Right renal cortex interstitium (tissue), 3 donors: Measurements from ENCODE around the gene PDYN. TPM values are rescaled to one million over a fixed set of nuclear protein-coding genes. Genes with fewer than 3 reads are reported as not detected.
"Not testable (repeated sequence)": the region's sequence is repeated elsewhere in the genome, so short reads cannot be mapped to it uniquely, and the experiment has no call there.

Experiments
- DNase-seq, 3 donors: peaks; one replicate each; pipeline ENCODE4 v3.0.0-alpha.2; 2013; ENCODE audit warnings: low read depth in 3 of 3, low spot score in 2 of 3
- polyA plus RNA-seq, 3 donors: library from polyadenylated mRNA; unstranded; fragments of 120-200 nt; gene quantifications; one replicate each; pipeline ENCODE4 v1.2.1, GENCODE V29; 2013; ENCODE audit not compliant: insufficient read length in 3 of 3

PDYN gene
- polyA plus RNA-seq = under 1 TPM; 0.23 to 0.75 (median 0.43) TPM

DNA sequence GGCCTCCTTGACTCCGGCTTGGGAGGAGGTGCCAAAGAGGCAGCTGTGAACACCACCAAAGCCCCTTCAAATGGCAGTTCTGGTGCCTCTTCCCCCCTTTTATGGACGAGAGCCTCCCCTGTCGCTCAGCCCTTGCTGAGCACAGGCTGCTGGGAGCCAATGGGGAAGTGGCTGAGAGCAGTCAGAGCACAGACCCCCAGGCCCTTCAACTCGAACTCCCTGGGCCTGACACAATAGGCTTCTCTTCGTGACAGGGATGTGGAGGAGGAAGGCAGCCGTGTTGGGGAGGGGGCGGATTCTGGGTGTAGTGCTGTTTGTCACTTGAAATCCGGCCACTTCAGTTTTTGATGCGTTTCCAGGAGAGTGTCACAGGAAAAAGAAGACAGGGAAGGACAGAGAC is at the start of gene PDYN:
PDYN (minus strand) TSS at position 73 of the 400 bp plus-strand sequence. CDS start 10,974 bp downstream, outside the sequence.
- DNase-seq = no peak

DNA sequence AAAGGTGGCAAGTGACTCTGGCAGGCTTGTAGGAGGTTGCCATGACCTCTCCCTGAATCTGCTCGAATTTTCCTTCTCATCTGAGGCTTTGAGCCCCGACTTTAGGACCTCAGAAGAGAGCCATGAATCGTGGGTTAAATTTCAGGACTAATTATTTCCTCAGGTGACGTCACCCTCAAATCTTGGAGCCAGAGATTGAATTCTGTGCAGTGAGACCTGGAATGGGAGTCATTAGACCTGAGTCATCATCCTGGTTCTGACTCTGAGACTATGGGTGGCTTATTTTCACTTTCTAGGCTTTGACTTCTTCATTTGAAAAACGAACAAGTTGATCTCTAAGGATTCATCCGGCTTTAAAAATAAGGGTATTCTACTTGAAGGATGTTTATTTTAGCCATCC is 48.5 kb upstream of the PDYN start:
- DNase-seq = no peak

DNA sequence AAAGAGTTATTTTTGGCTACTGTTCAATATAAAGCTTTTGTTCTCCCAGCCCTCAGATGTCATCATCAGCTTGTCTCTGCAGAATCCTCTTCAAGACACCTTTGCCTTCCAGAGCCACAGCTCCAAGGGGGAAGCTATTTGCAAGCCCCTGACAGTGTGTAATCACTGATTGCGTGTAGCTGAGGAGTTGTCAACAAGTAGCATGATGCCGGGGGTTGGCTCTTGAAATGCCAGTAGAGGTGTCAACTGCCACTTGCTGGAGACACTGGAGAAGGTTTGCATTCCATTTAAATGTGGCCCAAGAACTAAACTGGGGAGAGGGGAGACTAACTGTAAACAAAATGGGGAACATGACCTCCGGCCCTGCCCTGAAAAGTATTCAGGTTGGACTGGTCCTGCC is 44.3 kb upstream of the PDYN start:
- DNase-seq = no peak

DNA sequence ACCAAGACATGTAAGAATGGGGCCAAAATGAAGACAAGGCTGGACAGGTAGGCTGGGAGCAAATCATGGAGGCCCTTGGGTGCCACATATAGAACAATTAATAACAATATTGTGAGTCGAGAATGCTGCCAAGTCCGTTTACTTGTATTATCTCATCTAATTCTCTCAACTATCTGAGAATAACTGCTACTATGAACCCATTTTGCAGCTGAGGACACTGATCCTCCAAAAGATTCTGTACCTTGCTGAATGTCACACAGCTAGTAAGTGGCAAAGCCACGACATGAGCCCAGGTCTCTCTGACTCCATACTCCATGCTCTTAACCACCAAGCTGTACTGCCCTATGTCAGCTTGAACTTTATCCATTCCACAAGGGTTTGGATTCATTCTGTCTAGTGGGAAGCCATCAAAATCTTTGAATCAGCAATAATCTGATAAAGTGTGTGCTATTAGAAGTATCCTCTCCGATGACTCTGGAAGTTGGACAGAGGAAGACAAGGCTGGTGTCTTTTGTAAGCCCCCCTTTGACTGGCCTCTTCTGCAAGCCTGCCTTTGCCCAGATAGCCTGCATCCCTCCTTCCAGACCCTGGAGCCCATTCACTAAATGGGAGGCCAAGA is 43.5 kb upstream of the PDYN start:
- DNase-seq = no peak

DNA sequence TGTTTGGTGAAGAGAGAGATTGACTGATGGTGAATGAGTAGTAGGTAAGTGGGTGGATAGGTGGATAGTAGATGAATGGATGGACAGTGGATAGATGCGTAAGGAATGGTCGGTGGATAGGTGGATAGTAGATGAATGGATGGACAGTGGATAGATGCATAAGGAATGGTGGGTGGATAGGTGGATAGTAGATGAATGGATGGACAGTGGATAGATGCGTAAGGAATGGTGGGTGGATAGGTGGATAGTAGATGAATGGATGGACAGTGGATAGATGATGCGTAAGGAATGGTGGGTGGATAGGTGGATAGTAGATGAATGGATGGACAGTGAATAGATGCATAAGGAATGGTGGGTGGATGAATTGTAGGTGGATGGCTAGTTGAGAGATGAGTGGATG is 42.5 kb upstream of the PDYN start:
- DNase-seq = not testable (repeated sequence)

DNA sequence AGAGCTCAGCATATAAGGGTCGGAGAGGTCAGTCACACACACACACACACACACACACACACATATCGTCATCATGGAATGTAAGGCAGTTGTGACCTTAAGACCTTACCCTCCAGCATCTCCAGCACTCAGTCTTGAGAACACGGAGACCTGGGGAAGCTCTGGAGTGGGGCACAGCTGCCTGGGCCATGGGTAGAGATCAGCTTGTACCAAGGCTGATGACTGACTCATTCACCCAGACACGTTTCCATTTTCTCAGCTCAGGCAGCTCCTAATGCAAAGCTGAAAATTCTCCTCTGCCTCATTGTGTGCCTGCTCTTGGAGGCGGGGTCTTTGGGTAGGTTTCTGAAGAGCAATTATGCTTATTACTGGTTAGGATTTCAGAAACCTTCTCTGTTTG is 38.3 kb upstream of the PDYN start:
- DNase-seq = no peak

DNA sequence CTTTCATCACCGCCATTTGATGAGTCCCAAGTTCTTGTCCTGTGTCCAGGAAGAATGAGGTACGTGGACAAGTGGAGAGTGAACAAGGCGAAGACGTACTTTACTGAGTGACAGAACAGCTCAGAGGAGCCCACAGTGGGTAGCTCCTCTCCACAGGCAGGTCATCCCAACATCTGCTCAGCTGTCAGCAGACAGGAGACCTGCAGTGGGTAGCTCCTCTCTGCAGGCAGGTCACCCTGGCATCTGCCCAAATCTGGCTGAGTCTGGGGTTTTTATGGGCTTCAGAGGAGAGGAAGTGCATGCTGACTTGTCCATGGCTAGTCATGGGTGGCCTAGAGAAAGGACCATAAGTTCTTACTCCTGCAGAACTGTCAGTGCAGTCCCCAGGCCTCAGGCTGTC is 32.7 kb upstream of the PDYN start:
- no peak for DNase-seq

DNA sequence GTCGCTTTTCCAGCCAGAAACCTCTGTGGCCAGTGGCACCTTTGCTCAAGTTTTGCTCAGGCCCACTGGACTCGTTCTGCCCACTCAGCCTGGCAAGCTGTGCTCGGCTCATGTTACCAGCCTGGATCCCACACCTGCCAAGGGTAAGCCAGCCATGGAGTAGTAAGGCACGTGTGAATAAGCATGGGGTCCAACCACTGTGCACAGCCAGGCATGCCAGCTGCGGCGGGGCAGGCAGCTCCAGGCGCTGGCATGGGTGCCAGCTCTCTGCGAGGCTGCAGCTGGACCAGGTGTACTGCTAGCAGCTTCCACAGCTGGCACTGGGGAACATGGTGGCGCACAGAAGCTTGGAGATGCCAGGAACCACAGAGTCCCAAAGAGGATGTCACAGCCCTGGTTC is 32.1 kb upstream of the PDYN start:
- DNase-seq = no peak

DNA sequence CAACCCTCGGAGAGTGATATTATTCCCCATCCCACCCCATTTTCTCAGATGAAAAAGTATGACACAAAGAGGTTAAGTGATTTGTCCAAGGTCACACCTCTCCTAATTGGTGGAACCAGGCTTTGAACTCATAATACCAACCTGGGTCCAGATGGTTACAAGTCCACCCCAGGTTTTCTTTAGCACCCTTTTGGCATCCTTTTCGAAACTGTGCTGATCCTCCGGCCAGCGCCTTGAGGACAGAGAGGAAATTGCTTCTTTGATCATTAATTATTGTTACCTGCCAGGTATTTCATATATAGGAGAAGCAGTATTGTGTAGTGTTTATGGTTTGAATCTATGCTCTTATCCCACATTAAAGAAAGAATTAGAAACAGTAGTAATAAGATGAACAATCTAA is 29.3 kb upstream of the PDYN start:
- DNase-seq = no peak

DNA sequence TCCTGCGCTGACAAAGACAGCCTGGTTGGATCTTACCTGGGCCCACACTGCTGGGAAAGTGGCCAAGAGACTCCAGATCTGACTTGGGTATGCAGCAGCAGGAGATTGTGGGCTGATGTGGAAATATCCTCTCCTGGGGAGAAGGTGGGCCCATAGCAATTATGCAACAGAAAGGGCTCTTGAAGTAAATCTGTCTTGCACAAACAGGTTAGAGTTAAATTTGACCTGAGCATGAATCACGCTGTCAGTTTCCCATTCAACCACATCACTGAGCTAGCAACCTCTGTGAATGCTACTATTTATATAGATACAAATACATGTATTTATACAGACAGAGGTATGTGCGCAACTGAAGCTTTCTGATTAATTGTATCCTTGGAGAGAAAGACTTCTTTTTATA is 28.3 kb upstream of the PDYN start:
- no peak for DNase-seq

DNA sequence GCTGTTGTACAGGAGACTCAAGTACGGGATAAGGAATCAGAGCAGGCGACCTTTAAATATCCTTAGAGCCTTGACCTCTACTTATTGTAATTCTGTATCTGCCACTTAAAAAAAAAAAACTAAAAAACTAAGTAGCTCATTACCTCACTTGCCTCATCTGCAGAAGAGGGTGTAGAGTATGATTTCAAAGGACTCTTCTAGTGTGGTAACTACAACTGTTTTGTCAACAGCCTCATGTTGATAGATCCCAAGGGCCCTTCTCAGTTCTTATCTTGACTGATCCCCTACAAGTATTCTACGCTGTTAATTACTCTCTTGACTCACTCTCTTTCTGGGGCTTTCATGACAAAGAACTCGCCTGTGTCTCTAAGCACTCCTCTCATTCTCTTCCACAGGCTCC is 16.7 kb upstream of the PDYN start:
- DNase-seq = no peak

DNA sequence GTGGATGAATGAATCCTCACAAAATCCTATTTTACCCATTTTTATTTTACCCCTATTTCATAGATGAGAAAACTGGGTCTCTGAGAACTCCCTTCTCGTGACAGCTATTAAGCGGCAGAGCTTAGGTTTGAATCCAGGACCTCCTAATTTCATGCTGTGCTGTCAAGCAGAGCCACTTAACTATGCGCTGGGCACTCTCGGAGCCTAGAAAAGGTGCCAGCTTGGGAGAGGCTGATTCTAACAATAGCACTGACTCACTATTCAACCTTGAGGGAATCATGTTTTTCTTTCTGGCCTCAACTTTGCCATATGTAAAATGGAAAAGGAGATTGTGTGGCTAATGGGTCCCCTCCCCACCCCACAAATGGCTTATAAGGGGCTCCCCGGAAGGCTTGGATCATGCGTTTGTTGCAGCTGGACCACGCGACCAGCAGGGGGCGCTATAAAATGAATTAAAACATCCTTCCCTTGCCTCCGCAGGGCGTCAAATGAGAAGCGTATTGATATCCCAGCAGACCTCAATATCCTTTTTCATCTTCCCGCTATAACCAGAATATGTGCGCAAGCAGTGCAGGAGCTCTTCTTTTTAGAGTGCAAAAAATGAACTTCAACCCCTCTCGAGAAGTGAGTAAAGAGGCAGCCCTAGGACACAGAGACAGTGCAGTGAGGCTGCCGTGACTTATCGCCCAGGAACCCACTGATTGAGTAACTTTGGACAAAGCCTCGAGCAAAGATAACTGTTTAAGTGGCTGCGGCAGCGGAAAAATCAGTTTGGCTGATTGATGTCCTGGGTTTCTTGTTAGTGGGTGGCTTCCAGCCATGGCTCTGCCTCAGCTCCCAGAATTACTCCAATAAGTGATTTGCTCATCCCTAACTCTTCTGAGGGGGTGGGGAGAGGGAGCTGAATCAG is 12.8 kb upstream of the PDYN start:
- no peak for DNase-seq

DNA sequence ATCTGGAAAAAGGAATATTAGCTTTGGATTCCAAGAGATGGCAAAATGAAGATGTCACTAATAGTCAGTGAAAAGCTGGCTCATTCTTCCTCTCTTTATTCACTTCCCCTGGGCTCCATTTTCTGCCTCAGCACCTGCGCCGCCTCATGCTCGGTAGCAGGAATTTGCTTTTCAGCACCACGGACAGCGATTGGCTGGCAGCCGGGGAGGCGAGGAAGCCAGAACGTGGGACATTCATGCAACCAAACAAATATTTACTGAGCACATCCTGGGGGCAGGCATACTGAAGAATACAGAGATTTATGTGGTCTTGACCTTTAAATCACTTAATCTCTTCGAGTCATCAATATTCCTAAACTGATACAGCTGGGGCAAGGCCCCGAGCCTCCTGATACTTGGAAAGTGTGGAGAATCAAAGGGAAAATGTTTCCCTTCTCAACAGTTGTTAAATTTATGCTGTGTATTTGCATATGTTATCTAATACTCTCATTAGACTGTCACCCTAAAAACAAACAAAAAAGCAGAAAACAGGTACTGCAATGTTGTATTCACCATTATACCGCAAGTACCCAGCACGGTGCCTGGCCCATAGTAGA is 12.1 kb upstream of the PDYN start:
- DNase-seq = peak; percentile 65 to 77 (median 74)

DNA sequence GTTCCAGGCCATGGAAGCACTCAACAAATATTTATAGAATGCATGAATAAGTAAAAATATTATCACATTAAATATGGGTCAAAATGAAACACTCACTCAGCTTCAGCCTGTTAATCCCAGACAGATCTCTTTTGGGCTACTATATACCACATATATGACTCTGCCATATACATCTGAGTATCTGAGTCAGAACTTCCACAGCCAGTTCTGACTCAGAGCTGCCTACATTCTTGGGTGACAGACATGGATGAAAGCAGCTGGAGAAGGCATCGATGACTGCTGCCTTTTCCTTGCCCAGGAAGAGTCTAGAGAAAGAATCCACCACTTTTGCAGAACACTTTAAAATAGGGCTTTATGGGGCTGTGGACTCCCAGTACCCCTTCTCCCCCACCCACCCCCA is 11.5 kb upstream of the PDYN start:
- no peak for DNase-seq

DNA sequence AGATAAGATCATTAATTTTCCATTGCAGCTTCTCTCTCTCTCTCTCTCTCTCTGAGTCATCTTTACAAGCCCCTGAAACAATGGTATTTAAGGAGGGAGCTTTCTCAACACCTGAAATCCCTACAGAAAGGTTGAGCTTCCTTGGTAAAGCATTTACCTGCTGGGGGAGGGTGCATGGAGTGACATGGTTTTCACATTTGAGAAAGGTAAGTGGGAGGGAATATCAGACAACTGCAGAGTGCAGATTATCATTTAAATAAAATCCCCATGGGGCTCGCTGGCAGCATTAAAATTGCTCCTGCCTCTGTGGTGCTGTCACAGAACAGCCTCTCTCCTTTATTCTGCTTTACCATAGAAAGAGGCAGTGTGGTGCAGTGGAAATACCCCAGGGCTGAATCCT is 10.3 kb upstream of the PDYN start:
- no peak for DNase-seq

DNA sequence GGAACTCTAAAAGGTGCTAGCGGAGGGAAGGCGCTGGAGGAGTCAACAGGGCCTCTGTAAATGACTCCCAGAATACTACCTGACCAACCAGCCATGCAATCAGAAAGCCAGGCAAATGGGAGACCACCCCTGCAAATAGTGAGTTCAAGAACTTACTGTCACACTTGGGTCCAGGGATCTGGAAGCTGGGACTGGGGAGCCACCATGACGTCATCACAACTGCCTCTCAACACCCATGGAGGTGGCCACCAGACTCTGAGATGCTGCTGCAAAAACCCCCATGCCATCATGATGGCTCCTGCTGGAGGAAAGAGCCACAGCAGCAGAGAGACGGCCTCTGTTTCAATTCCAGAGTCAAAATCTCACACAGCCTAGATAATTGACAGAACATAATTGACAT is 8.5 kb upstream of the PDYN start:
- no peak for DNase-seq

DNA sequence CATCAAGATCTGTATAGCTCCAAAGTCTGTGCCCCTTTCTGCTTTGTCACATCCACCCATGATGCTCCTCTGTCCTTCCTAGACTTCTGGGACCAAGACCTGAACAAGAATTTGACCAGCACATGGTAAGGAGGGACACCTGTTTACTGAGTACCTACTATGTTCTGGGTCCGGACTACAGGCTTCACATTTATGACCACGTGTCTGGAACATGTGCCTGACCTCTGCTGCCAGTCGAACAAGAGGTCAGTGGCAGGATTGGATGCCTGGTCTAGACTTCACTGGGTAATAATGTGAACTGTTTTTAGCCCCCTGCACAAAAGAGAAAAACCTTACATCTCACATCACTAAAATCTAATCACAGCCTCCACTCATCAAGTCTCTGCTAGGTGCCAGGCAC is 7.3 kb upstream of the PDYN start:
- DNase-seq = no peak

DNA sequence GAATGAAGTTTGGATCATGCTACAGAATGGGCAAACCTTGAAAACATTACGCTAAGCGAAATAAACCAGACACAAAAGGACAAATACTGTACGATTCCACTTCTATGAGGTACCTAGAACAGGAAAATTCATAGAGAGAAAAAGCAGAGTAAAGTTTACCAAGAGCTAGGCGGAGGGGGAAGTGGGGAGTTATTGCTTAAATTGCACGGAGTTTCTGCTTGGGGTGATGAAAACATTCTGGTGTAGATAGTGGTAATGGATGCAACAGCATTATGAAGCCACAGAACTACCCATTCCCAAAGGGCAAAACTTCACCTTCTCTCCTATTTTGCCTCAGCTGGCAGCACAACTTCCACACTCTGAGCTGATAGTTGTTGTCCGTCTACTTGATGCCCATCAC is 6.4 kb upstream of the PDYN start:
- no peak for DNase-seq

DNA sequence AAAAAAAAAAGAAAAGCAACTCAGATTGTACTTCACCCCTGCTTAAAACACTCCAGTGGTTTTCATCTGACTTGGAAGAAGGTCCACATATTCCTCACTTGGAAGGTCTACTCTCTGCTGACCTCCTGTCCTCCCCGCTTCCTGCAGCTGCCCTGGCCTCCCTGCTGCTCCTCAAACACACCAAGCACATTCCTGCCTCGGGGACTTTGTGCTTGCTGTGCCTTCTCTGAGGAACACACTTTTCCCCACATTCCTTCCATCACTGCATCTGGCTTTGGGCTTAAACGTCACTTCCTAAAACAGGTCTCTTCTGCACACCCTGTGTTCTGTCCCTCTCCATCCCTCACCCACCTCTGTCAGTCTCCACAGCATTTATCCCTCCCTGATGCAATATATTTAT is 4.9 kb upstream of the PDYN start:
- DNase-seq = no peak

DNA sequence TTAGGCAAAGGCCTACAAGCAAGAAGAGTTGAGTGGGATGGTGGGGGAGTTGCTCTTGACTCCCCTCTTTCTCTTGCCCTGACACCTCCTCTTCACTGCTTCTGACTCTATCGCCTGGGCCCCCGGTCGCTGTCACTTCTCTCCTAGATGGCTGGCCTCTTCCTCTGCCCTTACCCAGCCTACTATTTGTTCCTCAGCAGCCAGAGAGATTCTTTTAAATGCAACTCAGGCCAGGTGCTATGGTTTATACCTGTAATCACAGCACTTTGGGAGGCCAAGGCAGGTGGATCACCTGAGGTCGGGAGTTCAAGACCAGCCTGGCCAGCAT is 4.3 kb upstream of the PDYN start:
- no peak for DNase-seq

DNA sequence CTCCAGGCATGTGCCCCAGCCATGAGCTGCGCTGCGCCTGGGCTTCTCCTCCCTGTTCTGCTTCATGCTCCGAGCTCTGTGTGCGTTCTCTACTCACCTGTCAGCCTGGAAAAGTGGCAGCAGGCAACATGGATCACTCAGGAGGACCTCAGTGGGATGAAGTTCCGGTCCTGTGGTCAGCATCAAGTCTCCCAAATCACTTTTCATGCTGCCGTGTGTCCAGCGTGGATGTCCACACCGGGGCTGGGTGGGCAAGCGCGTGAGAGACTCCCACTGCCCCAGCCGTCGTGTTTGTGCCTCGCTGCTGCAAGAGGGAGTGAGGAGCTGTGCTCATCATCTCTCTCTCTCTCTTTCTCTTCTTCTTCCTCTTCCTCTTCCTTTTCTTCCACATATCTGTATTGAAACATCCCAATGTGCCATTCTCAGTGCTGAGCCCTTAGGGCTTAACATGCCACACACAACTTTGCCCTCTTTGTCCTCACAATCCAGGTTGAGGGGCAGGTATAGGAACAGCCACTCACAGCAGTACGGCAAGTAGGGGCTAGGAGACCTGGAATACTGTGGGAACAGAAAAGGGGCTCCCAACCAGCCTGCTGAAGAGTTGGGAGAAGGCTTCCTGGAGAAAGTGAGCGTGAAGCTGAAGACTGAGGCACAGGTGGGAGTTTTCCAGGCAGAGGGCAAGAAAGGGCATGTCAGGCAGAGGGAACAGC is 3.8 kb upstream of the PDYN start:
- DNase-seq = no peak
